Measurements from ENCODE around the gene PCAT7.

PCAT7 gene

GRCh38 chr9:94606646-94607422 is 52.0 kb downstream of the PCAT7 start:
- no peak for DNase-seq

- no peak for DNase-seq
These were observed 52.5 kb downstream of the PCAT7 start for GRCh38 chr9:94607423-94607691.

- DNase-seq = no peak
These were observed 55.3 kb downstream of the PCAT7 start for GRCh38 chr9:94610181-94610606.

GRCh38 chr9:94611638-94612068 is 56.8 kb downstream of the PCAT7 start:
- no peak for DNase-seq

- no peak for DNase-seq
These were observed 57.2 kb downstream of the PCAT7 start for GRCh38 chr9:94612071-94612470.

GRCh38 chr9:94613003-94613402 is 58.1 kb downstream of the PCAT7 start:
- DNase-seq = no peak

- DNase-seq = no peak
These were observed 64.1 kb downstream of the PCAT7 start for GRCh38 chr9:94619026-94619425.
